Spleen (tissue), 11 donors: ENCODE measurements around the gene PAX3. TPM values are rescaled to one million over a fixed set of nuclear protein-coding genes. Genes with fewer than 3 reads are reported as not detected.

Source experiments
- DNase-seq: peaks from one replicate; pipeline ENCODE4 v3.0.0-alpha.2; 2020
- H3K27ac ChIP-seq, 8 donors: fragments of 200-600 bp; sonication (generic) in 7 of 8; 1 replicate in 4 of 8; 2 replicates in 4 of 8; pipeline versions ENCODE4 v1.5.0 to v1.8.0; 2016 to 2021; ENCODE audit warnings: inconsistent platforms in 4 of 8, mild to moderate bottlenecking in 4 of 8, moderate library complexity in 1 of 8
- H3K27me3 ChIP-seq, 7 donors: fragments of 200-600 bp; sonication (generic) in 6 of 7; replicated peaks in 1 of 7; 1 replicate in 4 of 7; 2 replicates in 3 of 7; pipeline versions ENCODE4 v1.5.0 to v1.8.0; 2016 to 2021; ENCODE audit warnings: inconsistent platforms in 3 of 7, mild to moderate bottlenecking in 1 of 7
- H3K36me3 ChIP-seq, 6 donors: fragments of 200-600 bp; sonication (generic) in 5 of 6; 1 replicate in 4 of 6; 2 replicates in 2 of 6; pipeline versions ENCODE4 v1.5.0 to v1.8.0; 2016 to 2021; ENCODE audit warnings: inconsistent platforms in 2 of 6
- H3K4me1 ChIP-seq, 6 donors: fragments of 200-600 bp; sonication (generic) in 5 of 6; 1 replicate in 3 of 6; 2 replicates in 3 of 6; pipeline versions ENCODE4 v1.5.0 to v1.8.0; 2016 to 2021; ENCODE audit warnings: inconsistent platforms in 3 of 6
- H3K4me3 ChIP-seq, 8 donors: fragments of 200-600 bp; sonication (generic) in 7 of 8; 1 replicate in 4 of 8; 2 replicates in 4 of 8; pipeline versions ENCODE4 v1.5.0 to v1.8.0; 2016 to 2021; ENCODE audit warnings: inconsistent platforms in 4 of 8, mild to moderate bottlenecking in 4 of 8, moderate library complexity in 2 of 8
- H3K9me3 ChIP-seq, 8 donors: fragments of 200-600 bp; sonication (generic) in 7 of 8; 1 replicate in 4 of 8; 2 replicates in 4 of 8; pipeline versions ENCODE4 v1.5.0 to v1.8.0; 2016 to 2021; ENCODE audit warnings: inconsistent platforms in 4 of 8
- CTCF ChIP-seq, 11 experiments: fragments of 200-600 bp in 7 of 11; fragments of 450-650 bp in 4 of 11; sonication (generic) in 4 of 11; IDR thresholded peaks in 8 of 11; conservative IDR thresholded peaks in 3 of 11; 1 replicate in 7 of 11; 2 replicates in 4 of 11; pipeline versions ENCODE4 v1.4.0 to v1.8.0; 2016 to 2021; ENCODE audit warnings: antibody characterized with exemption in 11 of 11, inconsistent platforms in 4 of 11, mild to moderate bottlenecking in 1 of 11
- POLR2A ChIP-seq, 3 donors: fragments of 450-650 bp; IDR thresholded peaks; one replicate each; pipeline ENCODE4 v1.5.1; 2017; ENCODE audit warnings: antibody characterized with exemption in 3 of 3, mild to moderate bottlenecking in 1 of 3
- POLR2AphosphoS5 ChIP-seq, 3 donors: sonication (generic); formaldehyde crosslinking; IDR thresholded peaks; one replicate each; pipeline ENCODE4 v1.5.1; 2017; ENCODE audit warnings: antibody characterized with exemption in 3 of 3
- WGBS, 5 donors: extraction: QIAGEN DNeasy Blood & Tissue Kit in 3 of 5; methylation state at CpG; one replicate each; pipeline versions ENCODE4 v1.1.5 to v1.1.7; 2013 to 2018; 5-methylcytosine and 5-hydroxymethylcytosine counted together
- intact Hi-C: fragments of 100-400 bp; cut with DNase I; formaldehyde crosslinking; loops from one replicate; pipeline ENCODE4 v1.15.0; 2023; ENCODE audit warnings: low total_unique reads
- polyA plus RNA-seq, 3 donors: library from polyadenylated mRNA; stranded (reverse); fragments of 200-250 nt; gene quantifications; one replicate each; pipeline ENCODE4 v1.2.1, GENCODE V29; 2013
- total RNA-seq, 7 donors: library from RNA; depleted of rRNA in 3 of 7; stranded (reverse); fragments of >200 nt in 3 of 7; fragmentation: NEBNext Ultra II Directional in 4 of 7; extraction: Animal tissue kit (Norgen Biotek cat#: 25700) in 4 of 7; gene quantifications; one replicate each; pipeline versions ENCODE4 v1.1.0 to v1.2.1, GENCODE V29; 2016 to 2021
- donor health status: healthy with polysubstance abuse.
- donor health status: DM: no; HTN: no; CAD: no; lungs with moderate emphysema.
- donor health status: DM: no; HTN: no; CAD: no.
- donor health status: Bipolar disorder and iron deficiency.
- donor health status: healthy.
- donor health status: DM: no; HTN: no; CAD: no.
- donor health status: DM: yes; HTN: yes; CAD: no.

PAX3 gene
- total and polyA plus RNA-seq, 10 donors = 0.26 TPM; not detected in 9

DNA sequence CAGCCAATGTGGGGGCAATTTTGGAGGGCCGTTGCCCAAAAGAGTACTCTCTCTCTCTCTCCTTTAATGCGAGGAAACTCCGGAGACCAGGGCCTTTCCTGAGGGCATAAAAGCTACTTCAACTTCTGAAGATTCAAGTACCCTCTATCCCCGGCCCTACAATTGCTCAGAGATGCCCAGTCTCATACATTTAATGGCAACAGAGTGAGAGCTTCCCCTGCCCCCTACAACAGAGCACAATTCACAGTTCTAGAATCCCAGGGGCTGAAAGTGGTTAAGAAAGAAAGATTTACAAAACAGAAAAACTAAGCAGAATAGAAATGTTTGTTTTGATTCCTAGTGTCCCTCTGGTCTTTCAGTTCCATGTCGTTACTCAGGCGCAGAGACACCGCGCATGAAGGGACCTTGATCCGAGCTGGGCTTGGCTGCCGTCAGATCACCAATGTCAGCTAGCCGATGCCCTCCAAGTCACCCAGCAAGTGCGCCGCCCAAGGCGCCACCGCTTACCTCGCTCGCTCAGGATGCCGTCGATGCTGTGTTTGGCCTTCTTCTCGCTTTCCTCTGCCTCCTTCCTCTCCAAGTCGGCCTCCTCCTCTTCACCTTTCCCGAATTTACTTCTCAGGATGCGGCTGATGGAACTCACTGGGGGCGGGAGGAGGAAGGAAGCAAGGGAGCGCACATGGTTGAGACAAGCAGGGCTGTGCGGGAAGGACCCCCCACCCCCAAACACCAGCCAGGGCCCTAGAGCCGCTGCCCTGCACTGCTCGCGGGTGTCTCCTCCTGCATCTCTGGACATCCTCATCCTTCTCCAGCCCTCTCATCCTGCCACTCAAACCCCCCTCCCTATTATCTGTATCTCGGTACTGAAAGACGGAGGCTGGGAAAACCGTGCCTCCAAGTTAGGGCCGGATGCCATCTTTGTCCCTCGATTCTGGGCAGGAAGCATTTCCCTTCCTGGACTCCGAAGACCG lies 4.9 kb downstream of the PAX3 start:
- intact Hi-C loops = no loop called here
- no peaks in the 10 kb centered on the region for H3K36me3 ChIP-seq
- no peak overlapping the region for H3K4me3 ChIP-seq
- TF ChIP-seq POLR2A (IDR thresholded peaks at IDR 0.05) = no peak
- no peak for TF ChIP-seq CTCF (IDR thresholded peaks at IDR 0.05 in 8 of 11, conservative IDR thresholded peaks at IDR 0.05 in 3 of 11)
- no peak for TF ChIP-seq POLR2AphosphoS5 (IDR thresholded peaks at IDR 0.05)
- H3K9me3 ChIP-seq = peaks cover 0 to 12% (median 0%) of the 10 kb centered on the region in 8 donors
- WGBS, 5 donors = 7 to 12% (median 10%) methylated on average over 34 to 36 of the region's 36 CpGs
- DNase-seq = no peak
- H3K27me3 ChIP-seq = peaks cover 8 to 100% (median 98%) of the 10 kb centered on the region in 7 donors
- peaks cover 9 to 66% (median 51%) of the 10 kb centered on the region in 6 donors for H3K4me1 ChIP-seq
- no peak overlapping the region for H3K27ac ChIP-seq

GRCh38 chr2:222292149-222293134 lies 6.4 kb downstream of the PAX3 start:
- 21 to 27% (median 25%) methylated on average over 14 of the region's 14 CpGs for WGBS, 5 donors
- peaks cover 9 to 51% (median 40%) of the 10 kb centered on the region in 6 donors for H3K4me1 ChIP-seq
- intact Hi-C loops = no loop called here
- TF ChIP-seq CTCF (IDR thresholded peaks at IDR 0.05 in 8 of 11, conservative IDR thresholded peaks at IDR 0.05 in 3 of 11) (no peak), POLR2AphosphoS5 (IDR thresholded peaks at IDR 0.05) (no peak), POLR2A (IDR thresholded peaks at IDR 0.05) (no peak)
- DNase-seq = no peak
- H3K27ac ChIP-seq = no peak overlapping the region
- H3K36me3 ChIP-seq = no peaks in the 10 kb centered on the region
- H3K27me3 ChIP-seq = peaks cover 8 to 100% (median 98%) of the 10 kb centered on the region in 7 donors
- peaks cover 0 to under 1% (median 0%) of the 10 kb centered on the region in 8 donors for H3K9me3 ChIP-seq
- H3K4me3 ChIP-seq = no peak overlapping the region

DNA sequence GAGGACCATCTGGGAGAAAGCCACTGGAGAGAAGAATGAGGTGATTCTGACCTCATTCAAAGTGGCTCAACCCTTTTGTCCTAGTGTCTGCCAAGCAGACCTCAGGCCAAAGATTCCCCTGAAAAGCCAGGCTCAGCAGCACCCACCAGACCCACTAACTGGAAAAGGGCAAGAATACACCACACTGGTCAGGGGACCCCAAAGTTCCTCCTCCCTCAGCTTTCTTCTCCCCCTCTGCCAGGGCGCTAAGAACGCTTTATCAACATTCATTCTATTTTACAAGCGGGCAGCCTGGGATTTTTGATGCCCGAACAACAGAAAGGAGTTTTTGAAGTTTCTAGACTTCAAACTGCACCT lies 7.3 kb downstream of the PAX3 start:
- H3K27ac ChIP-seq = no peak overlapping the region
- H3K27me3 ChIP-seq = peaks cover under 1 to 100% (median 98%) of the 10 kb centered on the region in 7 donors
- 9 to 23% (median 16%) methylated on average over 4 of the region's 4 CpGs for WGBS, 5 donors

More for the DNA sequence above, 7.3 kb downstream of the PAX3 start:
- H3K9me3 ChIP-seq = no peaks in the 10 kb centered on the region
- no peak overlapping the region for H3K4me3 ChIP-seq
- no peak for TF ChIP-seq POLR2A (IDR thresholded peaks at IDR 0.05)
- no peak for TF ChIP-seq POLR2AphosphoS5 (IDR thresholded peaks at IDR 0.05)
- no peak for TF ChIP-seq CTCF (IDR thresholded peaks at IDR 0.05 in 8 of 11, conservative IDR thresholded peaks at IDR 0.05 in 3 of 11)
- intact Hi-C loops = no loop called here
- peaks cover 9 to 41% (median 30%) of the 10 kb centered on the region in 6 donors for H3K4me1 ChIP-seq
- no peaks in the 10 kb centered on the region for H3K36me3 ChIP-seq
- DNase-seq = no peak
